ENCODE data around the gene RER1. TPM values are rescaled to one million over a fixed set of nuclear protein-coding genes. Genes with fewer than 3 reads are reported as not detected.

Gene RER1, protein sequence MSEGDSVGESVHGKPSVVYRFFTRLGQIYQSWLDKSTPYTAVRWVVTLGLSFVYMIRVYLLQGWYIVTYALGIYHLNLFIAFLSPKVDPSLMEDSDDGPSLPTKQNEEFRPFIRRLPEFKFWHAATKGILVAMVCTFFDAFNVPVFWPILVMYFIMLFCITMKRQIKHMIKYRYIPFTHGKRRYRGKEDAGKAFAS
- 141 TPM for total RNA-seq

DNA sequence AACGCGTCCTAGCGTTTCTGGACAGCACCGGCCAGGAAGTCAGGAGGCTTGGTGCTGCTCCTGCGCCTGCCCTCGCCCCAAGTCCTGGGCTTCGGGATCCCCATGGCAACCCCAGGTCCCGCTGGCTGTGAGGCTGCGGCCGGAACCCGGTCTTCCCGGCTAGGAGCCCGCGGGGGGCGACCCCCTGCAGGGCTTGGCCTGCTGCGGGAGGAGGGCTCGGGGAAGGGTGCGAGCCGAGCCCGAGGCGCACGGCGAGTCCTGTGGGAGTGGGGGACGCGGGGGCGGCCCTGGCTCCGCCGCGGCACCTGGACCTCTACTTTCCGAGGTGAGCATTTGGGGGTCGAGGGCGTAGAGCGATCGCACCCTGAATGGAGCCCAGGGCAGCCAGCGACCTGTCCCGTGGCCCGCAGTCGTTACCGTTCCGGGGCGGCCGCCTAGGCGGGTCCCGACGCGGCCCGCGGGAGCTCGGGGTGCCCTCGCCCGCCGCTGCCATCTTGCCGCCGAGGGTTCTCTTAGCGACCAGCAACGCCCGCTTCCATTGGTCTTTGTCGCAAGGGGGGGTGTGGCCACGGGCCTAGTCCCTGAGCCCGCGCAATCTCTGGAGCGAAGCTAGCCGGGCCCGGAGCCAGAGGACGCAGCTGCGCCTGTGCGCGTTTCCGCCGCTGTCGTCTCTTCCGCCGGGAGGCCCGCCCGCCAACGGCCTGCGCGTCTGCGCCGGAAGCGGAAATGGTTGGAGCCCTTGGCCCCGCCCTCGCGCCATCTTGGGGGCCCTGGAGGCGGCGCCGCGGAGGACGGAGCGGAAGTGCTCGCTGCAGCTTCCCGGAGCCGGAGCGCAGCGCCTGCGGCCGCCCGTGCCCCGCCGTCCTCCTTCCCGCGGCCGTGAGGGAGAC is at the start of gene RER1, which contains the start of gene MORN1:
TSS of gene RER1 (plus strand) at position 801 of the 890 bp plus-strand sequence. CDS start 3,950 bp downstream, outside the sequence.
TSS of gene MORN1 (minus strand) at position 514 of the 890 bp plus-strand sequence. CDS start at position 493, 21 bp downstream.
- peak; percentile 99 for DNase-seq (ENCODE audit: low spot score)

DNA sequence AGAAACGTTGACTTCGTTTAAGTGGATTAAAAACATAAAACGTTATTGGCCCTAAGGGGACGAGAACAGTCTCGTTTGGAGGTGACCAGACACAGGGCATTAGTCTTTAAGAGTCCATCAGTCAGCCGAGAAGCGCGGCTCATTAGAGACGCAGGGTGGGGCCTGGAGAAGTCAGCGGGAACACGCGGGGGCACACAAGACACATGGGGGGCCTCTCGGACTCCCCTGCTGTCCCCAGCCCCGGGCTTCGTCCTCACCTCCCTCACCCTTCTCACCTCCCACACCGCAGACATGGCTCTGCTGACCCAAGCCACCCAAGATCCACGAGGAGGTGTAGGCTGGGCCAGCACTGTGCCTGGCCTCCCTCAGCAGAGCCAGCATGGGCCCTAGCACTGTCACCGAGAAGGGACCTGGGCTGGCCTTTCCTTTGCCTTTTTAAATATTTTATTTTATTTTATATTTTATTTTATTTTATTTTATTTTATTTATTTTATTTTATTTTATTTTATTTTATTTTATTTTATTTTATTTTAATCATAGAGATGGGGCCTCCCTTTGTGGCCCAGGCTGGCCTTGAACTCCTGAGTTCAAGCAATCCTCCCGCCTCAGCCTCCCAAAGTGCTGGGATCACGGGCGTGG is 49.1 kb upstream of the RER1 start:
- no peak for DNase-seq (ENCODE audit: low spot score)

DNA sequence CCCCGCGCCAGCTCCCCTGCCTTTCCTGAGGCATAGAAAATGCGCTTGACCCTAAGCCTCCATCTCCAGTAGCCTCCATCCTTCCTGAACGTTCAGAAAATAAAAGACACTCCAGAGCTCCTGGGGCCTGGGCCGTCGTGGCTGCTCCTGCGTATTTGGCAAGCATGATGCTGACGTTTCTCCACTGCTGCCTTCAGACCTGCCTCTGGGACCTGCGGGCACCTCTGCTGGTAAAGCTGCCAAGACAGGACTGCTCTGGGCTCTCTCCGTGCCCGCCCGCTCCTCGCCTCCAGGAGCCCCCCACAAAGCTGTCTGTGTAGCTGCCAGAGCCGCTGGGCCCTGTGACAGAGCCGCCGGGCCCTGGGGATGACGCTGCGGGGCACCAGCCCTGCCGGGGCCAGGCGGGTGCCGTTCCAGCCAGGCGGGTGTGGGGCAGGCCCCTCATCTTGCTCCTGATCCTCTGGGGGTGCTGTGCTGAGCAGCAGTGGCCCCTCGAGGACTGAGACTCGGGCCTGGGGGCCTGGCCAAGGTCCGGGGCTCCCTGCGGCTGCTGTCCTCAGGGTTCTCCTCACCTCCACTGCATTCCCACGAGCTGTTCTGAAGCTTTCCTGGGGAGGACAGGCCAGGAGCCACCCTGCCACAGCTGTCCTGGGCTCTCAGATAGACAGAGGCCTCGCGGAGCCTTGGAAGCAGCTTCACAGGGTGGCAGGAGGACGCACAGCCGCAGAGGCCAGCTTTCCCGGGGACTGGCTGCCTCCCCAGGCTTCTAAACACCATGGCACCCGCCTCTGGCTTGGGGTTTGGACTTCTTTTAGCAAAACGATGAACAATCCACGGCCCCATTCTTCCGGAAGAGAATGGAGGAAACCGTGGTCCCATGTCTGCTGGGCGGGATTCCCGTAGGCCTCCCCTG is 48.4 kb upstream of the RER1 start:
- no peak for DNase-seq (ENCODE audit: low spot score)

DNA sequence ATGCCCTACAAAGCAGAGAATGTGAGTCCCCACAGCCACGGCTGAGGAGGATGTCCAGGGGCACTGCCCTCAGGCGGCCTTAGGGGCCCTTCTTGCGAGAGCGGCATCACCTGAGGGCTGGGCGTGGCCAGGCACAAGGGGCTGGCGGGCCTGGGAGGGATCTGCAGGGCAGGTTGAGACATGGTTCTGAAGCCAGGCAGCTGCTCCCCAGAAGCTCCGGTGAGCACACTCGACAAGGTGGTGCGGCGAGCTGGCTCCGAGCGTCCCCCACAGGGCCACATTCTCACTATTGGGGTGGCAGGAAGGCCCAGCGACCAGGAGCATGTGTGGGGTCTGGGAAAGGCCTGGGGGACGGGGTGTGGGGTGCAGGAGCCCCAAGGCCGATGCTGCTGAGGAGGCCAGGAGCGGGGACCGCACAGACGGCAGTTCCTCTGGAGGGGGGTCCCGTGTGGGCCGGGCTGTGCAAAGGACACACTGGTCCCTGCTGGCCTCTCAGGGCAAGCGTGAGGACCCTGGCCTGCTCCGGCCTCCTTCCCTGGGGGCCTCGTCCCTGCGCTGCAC is 47.4 kb upstream of the RER1 start:
- DNase-seq (ENCODE audit: low spot score) = peak; percentile 83

DNA sequence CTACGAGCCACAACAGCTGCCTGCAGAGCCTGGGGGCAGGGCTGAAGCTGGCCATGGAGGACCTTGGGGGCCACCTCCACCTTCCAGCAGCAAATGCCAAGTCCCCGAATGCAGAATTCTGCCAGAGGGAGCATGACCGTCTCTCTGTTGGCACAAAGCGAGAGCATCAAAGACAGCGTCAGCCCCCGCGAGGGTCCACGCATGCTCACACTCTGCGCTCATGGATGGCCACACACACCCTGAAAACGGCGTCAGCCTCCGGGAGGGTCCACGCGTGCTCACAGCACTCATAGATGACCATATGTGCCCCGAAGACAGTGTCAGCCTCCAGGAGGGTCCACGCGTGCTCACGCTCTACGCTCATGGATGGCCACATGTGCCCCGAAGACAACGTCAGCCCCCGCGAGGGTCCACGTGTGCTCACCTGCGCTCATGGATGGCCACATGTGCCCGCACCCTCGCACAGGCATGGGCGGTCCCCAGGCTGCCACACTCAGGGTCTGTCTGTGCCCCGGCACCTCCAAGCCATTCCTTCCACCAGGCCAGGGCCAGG is 46.8 kb upstream of the RER1 start:
- DNase-seq (ENCODE audit: low spot score) = no peak

DNA sequence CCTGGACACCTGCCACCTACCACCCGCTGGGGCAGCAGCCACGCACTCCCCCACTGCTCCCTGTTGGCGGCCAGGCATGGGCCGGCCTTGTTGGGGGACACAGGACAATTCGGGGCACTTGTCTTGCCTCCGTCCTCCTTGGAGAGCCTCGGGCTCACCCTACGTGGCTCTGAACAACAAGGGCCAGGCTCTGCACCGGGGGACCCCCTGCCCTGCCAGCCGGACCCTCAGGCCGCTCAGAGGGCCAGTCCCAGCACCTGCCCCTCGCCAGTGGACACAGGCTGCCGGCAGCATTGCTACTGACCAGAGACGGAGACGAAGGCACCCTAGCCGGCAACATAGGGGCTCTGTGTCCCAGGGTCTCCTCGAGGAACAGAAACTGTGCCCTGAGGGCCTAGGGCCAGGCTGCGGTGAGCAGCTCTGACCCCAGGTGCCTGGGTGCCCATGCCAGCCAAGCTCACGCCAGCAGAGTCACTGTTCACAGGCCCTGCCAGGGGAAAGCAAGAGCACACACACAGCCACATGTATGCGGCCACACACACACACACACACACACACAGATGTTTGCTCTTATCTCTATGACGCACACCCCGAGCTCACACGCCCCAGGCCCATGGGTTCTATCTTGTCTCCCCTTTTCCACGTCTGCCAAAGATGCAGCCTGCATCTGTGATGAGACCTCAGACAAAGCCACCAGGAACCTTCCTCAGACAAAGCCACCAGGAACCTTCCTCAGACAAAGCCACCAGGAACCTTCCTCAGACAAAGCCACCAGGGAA is 46.2 kb upstream of the RER1 start:
- DNase-seq (ENCODE audit: low spot score) = no peak

DNA sequence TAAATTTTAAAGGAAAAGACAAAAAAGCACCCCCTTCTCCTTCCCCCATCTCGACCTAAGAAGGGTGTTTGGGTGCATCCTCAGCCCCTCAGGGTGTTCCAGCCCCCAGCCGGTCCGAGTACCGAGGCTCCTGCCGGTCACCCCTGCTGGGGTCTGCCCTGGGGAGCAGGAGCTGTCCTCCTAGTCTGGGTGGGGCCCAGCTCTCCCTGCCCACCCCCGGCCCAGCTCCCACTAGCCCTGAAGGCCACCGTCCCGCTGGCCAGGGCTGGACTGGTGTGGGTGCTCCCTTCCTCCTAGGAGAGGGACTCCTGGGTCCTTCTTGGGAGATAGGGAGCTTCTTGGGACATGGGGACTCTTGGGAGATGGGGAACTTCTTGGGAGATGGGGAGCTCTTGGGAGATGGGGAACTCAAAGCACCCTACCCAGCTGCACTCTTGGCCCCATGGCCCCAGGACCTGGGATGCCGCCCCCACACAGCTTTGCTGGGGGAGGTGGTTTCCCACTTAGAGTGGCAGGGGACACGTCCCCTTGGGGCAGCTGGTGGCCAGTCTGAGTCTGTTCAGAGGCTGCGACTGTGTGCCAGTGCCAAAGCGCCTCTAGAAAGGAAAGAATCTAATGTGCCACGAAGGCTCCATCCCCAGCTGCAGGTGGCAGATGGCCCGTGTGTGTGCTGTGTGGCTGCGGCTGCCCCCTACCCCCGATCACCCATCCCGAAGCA is 44.8 kb upstream of the RER1 start:
- no peak for DNase-seq (ENCODE audit: low spot score)

DNA sequence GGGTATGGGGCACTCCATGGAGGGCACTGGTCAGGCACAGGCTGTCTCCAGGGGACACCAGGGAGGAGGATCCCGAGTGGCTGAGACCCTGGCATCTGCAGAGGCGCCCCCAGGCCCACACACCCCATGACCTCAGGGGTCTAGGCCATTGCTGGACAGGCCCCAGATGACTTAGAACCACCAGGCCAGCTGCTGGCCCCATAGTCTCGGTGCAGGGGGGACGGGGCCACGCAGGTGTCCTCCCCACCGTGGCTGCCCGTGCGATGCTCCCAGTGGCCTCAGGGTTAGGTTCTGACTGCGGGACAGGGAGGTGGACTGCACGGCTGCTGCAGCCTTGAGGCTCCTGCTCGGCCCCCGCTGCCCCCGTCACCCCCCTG is 44.2 kb upstream of the RER1 start:
- DNase-seq (ENCODE audit: low spot score) = no peak

DNA sequence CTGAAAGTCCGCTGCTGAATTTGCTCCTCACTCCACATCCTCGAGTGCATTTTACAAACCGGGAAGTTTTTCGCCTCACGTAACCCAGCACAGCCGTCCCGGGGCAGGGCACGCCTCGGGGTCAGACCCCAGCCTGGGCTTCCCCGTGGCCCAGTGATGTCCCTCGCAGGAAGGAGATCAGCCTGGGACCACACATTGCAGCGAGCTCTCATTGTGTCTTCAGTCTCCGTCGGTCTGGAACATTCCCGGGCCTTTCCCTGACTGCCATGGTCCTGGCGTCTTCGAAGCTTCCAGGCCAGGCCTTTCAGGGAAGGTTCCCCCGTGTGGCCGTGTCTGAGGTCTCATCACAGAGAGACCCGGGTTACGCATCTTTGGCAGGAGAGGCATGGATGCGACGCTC is 43.7 kb upstream of the RER1 start:
- no peak for DNase-seq (ENCODE audit: low spot score)

DNA sequence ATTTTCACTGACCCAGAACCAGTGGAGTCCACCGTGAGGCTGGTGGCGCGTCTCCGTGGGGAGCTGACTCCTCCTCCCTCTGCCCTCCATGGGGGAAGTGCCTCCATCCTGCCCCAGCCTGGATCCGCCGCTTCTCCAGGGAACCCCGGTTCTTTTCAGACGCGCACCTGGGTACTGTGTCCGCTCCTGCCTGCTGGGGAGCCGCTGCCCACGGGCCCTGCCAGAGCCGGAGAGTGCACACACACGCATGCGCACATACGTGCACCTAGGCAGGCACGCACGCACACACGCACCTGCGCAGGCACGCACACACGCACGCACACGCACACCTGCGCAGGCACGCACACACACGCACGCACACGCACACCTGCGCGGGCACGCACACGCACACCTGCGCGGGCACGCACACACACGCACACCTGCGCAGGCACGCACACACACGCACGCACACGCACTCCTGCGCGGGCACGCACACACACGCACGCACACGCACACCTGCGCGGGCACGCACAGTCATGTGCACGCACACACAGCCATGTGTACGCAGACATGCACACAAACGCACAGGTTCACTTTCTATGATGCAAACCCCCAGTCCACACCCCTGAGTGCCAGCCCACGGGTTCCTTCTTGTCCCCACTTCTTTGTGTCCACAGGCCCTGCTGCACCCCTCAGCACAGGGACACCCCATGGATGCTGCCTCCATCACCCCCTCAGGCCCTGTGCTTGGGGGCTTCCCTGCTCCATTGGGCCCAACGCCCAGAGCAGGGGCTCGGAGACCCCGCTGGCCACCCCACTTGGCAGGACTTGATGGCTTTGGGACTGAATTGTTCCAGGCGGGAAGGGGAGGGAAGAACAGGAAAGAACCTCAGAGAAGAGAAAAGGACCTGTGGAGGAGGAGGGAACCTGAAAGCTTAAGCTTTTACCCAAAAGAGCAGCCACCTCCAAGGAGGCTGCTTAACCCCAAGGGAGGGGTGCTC is 43.0 kb upstream of the RER1 start:
- no peak for DNase-seq (ENCODE audit: low spot score)

DNA sequence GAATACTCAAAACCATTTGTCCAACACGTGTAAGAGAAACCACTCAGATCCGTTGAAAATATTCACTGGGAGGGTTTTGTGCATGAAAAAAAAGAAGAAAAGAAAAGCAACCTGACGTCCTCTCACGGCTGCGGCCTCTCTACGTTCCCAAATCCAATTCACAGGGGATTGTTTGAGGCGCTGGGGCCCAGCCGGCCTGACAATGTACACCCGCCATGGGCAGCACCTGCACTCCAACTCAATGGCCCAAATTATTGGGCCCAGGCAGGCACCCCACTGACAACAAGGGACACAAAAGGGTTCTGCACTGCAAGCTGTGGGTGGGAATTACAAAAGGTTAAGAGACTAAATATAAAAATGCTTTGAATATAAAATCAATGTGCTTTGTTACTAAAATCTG is 41.8 kb upstream of the RER1 start:
- no peak for DNase-seq (ENCODE audit: low spot score)

DNA sequence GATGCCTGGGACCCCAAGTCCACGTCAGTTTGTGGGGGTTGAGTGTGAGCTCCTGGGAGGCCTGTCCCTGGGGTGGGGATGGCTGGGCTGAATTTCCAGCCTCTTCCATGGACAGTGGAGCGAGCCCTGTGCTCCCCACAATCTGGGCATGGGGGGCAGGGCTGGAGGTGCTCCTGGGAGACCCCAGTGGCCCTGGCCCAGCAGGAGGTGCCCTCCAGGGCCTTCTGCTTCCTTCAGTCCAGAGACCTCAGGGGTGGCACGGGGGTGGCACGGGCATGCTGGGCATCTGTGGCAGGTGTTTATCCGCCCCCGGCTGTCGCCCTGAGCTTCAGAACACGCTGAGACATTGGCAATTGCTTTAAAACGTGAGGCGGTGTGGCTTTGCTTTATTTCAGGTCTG is 41.1 kb upstream of the RER1 start:
- DNase-seq (ENCODE audit: low spot score) = no peak

DNA sequence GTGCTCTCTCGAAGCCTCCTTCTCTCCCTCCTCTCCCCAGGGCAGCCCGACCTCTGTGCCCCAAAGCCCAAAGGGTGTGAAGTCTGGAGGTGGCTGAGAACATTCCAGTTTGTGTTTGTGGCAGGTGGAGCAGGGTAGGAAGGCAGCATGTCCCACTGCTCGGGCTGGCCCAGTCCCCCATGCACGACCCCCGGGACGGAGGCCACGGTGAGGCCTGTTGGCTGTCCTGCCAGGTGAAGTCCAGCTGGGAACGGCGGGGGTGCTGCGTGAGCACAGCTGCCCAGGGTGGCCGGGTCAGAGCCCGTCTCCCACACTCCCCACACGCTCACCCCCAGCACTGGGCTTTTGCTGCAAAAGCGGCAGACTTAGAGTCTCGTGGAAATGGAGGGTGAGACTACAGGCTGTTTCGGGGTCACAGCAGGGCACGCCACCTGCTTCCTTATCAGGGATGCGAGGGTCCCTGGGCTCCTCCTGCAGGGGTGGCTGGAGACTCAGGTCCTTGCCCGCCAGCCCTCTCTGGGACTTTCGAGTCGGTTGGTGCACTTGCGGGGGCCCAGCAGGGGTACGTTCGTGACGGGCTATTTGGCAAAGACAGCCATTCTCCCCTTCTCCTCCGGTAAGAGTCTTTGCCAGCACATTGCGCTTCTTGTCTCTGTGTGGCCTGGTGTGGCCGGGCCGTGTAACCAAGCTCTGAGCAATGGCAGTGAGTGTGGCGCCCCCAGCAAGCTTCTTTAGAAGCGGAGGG is 40.6 kb upstream of the RER1 start:
- no peak for DNase-seq (ENCODE audit: low spot score)

DNA sequence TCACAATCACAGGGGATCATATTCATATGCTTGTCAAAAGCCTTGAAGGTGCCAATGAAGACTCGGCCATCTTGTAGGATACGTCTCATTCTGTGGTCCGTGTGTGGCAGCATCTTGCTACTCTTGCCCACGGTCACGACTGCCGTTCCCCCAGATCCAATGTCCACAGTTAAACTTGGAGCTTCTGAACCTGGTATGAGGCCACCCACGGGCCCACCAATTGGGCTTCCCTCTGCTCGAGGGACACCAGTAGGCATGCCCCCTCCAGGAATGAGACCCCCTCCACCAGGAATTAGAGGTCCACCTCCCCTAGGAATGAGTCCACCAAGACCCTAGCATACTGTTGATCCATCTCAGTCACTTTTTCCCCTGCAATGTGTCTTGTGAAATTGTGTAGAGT is 39.9 kb upstream of the RER1 start:
- no peak for DNase-seq (ENCODE audit: low spot score)

DNA sequence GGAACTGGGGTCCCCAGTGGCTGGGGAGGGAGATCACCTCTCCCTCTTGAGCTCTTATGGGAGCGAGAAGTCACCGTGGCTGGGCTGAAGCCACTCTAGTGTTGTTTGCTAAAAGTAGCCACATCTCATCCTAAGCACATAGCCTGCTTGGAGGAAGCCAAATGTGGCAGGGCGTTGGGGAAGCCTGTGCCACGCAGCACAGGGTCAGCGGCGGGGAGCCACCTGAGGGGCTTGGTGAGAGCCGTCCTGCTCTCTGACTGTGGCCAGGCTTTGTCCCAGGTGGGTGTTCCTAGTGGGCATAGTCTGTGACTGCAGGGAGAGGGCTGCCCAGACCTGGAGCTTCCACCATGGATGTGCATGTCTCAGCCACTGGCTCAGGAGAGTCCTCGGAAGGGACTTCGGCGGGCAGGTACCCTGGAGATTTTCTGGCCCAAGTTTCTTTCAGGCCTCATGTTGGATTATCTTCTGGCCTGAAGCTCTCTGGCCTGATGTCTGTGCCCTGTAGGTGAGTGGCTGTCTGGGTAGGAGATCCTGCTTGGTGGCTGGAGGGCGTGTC is 39.2 kb upstream of the RER1 start:
- DNase-seq (ENCODE audit: low spot score) = no peak

DNA sequence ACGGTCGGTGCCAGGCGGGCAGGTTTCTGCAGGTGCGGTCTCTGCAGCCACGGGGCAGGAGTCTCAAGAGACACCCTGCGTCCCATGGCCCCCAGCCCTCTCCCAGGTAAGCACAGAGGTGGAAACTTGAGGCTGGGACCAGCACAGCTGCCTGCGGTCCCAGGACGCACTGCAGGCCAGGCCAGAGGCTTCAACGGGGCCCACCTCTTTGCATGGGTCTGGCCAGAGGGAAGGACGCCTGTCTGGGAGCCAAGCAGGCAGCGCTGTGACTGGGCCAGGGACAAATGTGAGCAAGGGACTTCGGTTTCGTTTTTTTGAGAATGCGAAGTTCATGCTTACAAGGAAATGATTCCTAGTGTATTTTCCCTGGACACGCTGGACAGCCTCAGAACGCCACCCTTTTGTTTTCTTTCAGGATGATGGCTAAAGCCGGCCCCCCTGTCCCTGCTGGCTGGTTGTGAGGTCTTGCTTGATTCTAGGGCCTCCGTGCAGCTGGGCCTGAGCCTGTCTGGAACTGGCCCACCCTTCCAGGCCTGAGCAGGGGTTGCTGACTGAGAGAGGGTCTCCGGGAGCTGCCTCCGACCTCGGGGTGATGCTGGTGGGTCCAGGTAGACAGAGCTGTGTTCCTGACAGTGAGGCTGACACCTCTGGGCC is 38.6 kb upstream of the RER1 start:
- DNase-seq (ENCODE audit: low spot score) = peak; percentile 70
